ENCODE measurements around the gene ZNF391.

ZNF391 gene

GRCh38 chr6:27359231-27359630 is 29.3 kb upstream of the ZNF391 start:
- Histone ChIP-seq H3K36me3 (replicated peaks; ENCODE audit: insufficient read depth, low read length) (no peaks in the 10 kb centered on the region), H3K9ac (ENCODE audit: low read length) (no peak overlapping the region), H2AFZ (ENCODE audit: low read length) (no peak overlapping the region), H3K27me3 (replicated peaks; ENCODE audit: insufficient read depth, low read length) (no peaks in the 10 kb centered on the region), H3K79me2 (ENCODE audit: low read length) (no peaks in the 10 kb centered on the region), H3K9me2 (replicated peaks; ENCODE audit: insufficient read depth, low read length) (no peaks in the 10 kb centered on the region), H3K4me2 (ENCODE audit: low read depth, low read length) (no peak overlapping the region), H4K20me1 (ENCODE audit: insufficient read depth, low read length) (no peaks in the 10 kb centered on the region), H3K9me3 (replicated peaks; ENCODE audit: insufficient read depth, low read length) (no peaks in the 10 kb centered on the region), H3K27ac (ENCODE audit: low read length) (no peak overlapping the region), H3K4me3 (ENCODE audit: low read length) (no peak overlapping the region), H3K4me1 (ENCODE audit: low read length) (no peaks in the 10 kb centered on the region), H3F3A (ENCODE audit: insufficient read depth, low read length) (no peaks in the 10 kb centered on the region)
- DNase-seq = no peak
- no peak for TF ChIP-seq CTCF (IDR thresholded peaks at IDR 0.05; ENCODE audit: low read length)
- no peak for TF ChIP-seq EZH2phosphoT487 (IDR thresholded peaks at IDR 0.05; ENCODE audit: low read length)
- TF ChIP-seq EZH2 (optimal IDR thresholded peaks at IDR 0.05; ENCODE audit: low read depth, low read length) = no peak

- Histone ChIP-seq H3K9me2 (replicated peaks; ENCODE audit: insufficient read depth, low read length) (no peaks in the 10 kb centered on the region), H3K27ac (ENCODE audit: low read length) (no peak overlapping the region), H3K4me2 (ENCODE audit: low read depth, low read length) (no peak overlapping the region), H4K20me1 (ENCODE audit: insufficient read depth, low read length) (no peaks in the 10 kb centered on the region), H3K4me3 (ENCODE audit: low read length) (no peak overlapping the region), H3K27me3 (replicated peaks; ENCODE audit: insufficient read depth, low read length) (no peaks in the 10 kb centered on the region), H3K4me1 (ENCODE audit: low read length) (no peaks in the 10 kb centered on the region), H2AFZ (ENCODE audit: low read length) (no peak overlapping the region), H3K79me2 (ENCODE audit: low read length) (no peaks in the 10 kb centered on the region), H3K9me3 (replicated peaks; ENCODE audit: insufficient read depth, low read length) (no peaks in the 10 kb centered on the region), H3F3A (ENCODE audit: insufficient read depth, low read length) (no peaks in the 10 kb centered on the region), H3K9ac (ENCODE audit: low read length) (no peak overlapping the region), H3K36me3 (replicated peaks; ENCODE audit: insufficient read depth, low read length) (no peaks in the 10 kb centered on the region)
- DNase-seq = no peak
- TF ChIP-seq CTCF (IDR thresholded peaks at IDR 0.05; ENCODE audit: low read length) (no peak), EZH2 (optimal IDR thresholded peaks at IDR 0.05; ENCODE audit: low read depth, low read length) (no peak), EZH2phosphoT487 (IDR thresholded peaks at IDR 0.05; ENCODE audit: low read length) (no peak)
Observed at GRCh38 chr6:27368202-27368601, 20.4 kb upstream of the ZNF391 start.

- Histone ChIP-seq H3K9me2 (replicated peaks; ENCODE audit: insufficient read depth, low read length) (no peaks in the 10 kb centered on the region), H3K9ac (ENCODE audit: low read length) (no peak overlapping the region), H4K20me1 (ENCODE audit: insufficient read depth, low read length) (no peaks in the 10 kb centered on the region), H3K4me3 (ENCODE audit: low read length) (no peak overlapping the region), H3F3A (ENCODE audit: insufficient read depth, low read length) (no peaks in the 10 kb centered on the region), H3K9me3 (replicated peaks; ENCODE audit: insufficient read depth, low read length) (no peaks in the 10 kb centered on the region), H3K79me2 (ENCODE audit: low read length) (no peaks in the 10 kb centered on the region), H3K27ac (ENCODE audit: low read length) (no peak overlapping the region), H3K4me1 (ENCODE audit: low read length) (no peaks in the 10 kb centered on the region), H3K36me3 (replicated peaks; ENCODE audit: insufficient read depth, low read length) (no peaks in the 10 kb centered on the region), H3K4me2 (ENCODE audit: low read depth, low read length) (no peak overlapping the region), H3K27me3 (replicated peaks; ENCODE audit: insufficient read depth, low read length) (no peaks in the 10 kb centered on the region), H2AFZ (ENCODE audit: low read length) (no peak overlapping the region)
- DNase-seq = no peak
- TF ChIP-seq CTCF (IDR thresholded peaks at IDR 0.05; ENCODE audit: low read length) (no peak), EZH2 (optimal IDR thresholded peaks at IDR 0.05; ENCODE audit: low read depth, low read length) (no peak), EZH2phosphoT487 (IDR thresholded peaks at IDR 0.05; ENCODE audit: low read length) (no peak)
Observed at GRCh38 chr6:27370391-27370790, 18.2 kb upstream of the ZNF391 start.

All from MM.1S (cell line).